Measurements from ENCODE around the gene ABCF1.
A peak's percentile ranks its signal among the peaks of the same experiment; 100 is the strongest.

ABCF1 gene

DNA sequence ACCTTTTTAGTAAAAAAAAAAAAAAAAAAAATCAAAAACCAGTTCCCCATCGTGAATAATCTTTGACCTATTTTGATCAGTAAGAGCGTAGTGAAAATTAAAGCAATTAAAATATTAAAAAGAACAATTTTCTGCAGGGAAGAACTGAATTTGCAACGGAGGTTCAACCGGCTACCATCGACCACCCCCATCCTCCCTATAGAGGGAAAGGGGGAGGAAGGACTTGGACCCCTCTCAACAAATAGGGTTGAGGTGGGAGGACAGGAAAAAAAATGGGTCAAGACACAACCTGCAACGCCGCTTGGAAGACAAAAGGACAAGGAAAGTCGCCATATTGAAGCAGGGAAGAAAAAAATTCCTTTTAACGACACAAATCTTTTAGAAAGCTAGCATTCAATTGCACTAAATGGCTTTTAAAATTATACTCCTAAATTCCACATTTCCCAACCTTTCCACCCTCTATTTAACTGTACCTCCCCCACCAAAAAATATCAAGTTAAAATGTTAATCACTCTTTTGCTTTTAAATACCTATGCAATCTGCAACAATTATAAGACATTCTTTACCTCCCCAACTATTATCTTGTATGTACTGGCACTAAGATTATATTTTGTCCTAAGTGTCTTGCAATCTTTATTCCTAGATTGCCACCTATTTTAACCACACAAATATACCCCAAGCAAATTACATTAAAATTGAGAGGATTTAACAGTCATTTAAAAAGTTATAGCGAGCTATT, 44.1 kb downstream of the ABCF1 start:
- Histone ChIP-seq H3K36me3 (peaks cover 53% of the 10 kb centered on the region), H3K9me3 (no peaks in the 10 kb centered on the region), H3K27me3 (no peaks in the 10 kb centered on the region), H3K4me3 (ENCODE audit: low read depth, low read length) (peak overlapping the region; percentile 98), H3K4me1 (peaks cover 4% of the 10 kb centered on the region; the same call in 1 of the 2 replicates)
- peak; percentile 63 for DNase-seq
- TF ChIP-seq, protein P1, sequence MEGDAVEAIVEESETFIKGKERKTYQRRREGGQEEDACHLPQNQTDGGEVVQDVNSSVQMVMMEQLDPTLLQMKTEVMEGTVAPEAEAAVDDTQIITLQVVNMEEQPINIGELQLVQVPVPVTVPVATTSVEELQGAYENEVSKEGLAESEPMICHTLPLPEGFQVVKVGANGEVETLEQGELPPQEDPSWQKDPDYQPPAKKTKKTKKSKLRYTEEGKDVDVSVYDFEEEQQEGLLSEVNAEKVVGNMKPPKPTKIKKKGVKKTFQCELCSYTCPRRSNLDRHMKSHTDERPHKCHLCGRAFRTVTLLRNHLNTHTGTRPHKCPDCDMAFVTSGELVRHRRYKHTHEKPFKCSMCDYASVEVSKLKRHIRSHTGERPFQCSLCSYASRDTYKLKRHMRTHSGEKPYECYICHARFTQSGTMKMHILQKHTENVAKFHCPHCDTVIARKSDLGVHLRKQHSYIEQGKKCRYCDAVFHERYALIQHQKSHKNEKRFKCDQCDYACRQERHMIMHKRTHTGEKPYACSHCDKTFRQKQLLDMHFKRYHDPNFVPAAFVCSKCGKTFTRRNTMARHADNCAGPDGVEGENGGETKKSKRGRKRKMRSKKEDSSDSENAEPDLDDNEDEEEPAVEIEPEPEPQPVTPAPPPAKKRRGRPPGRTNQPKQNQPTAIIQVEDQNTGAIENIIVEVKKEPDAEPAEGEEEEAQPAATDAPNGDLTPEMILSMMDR (IDR thresholded peaks at IDR 0.05; ENCODE audit: low read depth, low read length), result no peak

- H3K4me1 ChIP-seq, result peaks cover 4% of the 10 kb centered on the region; the same call in 1 of the 2 replicates
- H3K9me3 ChIP-seq, result no peaks in the 10 kb centered on the region
- TF ChIP-seq, protein P1 (IDR thresholded peaks at IDR 0.05; ENCODE audit: low read depth, low read length), result no peak
- DNase-seq, result peak; percentile 50
- H3K36me3 ChIP-seq, result peaks cover 52% of the 10 kb centered on the region
- no peaks in the 10 kb centered on the region for H3K27me3 ChIP-seq
- peak overlapping the region; percentile 98 for H3K4me3 ChIP-seq (ENCODE audit: low read depth, low read length)
Measured at GRCh38 chr6:30615958-30616810, 44.9 kb downstream of the ABCF1 start.

GRCh38 chr6:30616811-30617564, 45.7 kb downstream of the ABCF1 start, which contains the start of gene PPP1R10:
Gene PPP1R10 (minus strand): TSS chr6:30617243. CDS start chr6:30609944, 7,299 bp downstream.
- H3K9me3 ChIP-seq, result no peaks in the 10 kb centered on the region
- TF ChIP-seq, protein P1 (IDR thresholded peaks at IDR 0.05; ENCODE audit: low read depth, low read length), result no peak
- peaks cover 49% of the 10 kb centered on the region for H3K36me3 ChIP-seq
- peak; percentile 99 for DNase-seq
- peaks cover 4% of the 10 kb centered on the region; the same call in 1 of the 2 replicates for H3K4me1 ChIP-seq
- H3K27me3 ChIP-seq, result no peaks in the 10 kb centered on the region
- H3K4me3 ChIP-seq (ENCODE audit: low read depth, low read length), result peak within 1 kb of the TSS; percentile 98

DNA sequence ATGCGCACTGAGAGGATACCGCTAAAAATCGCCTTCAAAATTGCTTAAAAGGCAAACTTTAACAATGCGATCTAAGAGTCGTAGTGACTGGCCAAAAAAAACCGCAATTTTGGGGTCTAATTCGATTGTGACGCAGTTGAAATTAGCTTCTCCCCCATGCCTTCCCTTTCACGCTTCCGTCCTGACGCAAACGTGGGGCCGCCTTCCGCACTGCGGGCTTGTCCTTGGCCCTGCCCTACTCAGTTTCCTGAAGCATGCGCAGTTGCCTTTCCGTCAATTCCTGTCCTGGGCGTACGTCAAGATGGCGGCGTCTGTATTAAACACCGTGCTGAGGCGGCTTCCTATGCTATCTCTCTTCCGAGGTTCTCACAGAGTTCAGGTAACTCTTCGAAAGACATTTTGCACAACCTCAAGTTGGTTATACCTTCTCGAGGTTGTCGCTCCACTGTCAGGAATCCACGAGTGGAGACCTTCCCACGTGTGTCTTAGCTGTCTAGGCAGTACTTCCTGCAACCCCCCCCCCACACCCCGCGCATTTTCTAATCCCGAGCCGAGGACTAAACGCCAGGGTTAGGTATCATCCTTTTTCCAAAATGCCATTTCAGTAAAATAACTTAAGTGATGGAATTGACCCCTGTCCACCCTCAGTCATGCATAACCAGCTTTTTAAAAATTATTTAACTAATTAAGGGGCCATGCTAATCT, 46.5 kb downstream of the ABCF1 start, which contains the start of gene MRPS18B:
MRPS18B (plus strand) TSS at position 276 of the 705 bp plus-strand sequence; CDS start at position 302, 26 bp downstream.
- DNase-seq, result peak; percentile 97
- Histone ChIP-seq H3K4me1 (peaks cover 4% of the 10 kb centered on the region; the same call in 1 of the 2 replicates), H3K36me3 (peaks cover 50% of the 10 kb centered on the region), H3K9me3 (no peaks in the 10 kb centered on the region), H3K4me3 (ENCODE audit: low read depth, low read length) (peak within 1 kb of the TSS; percentile 98), H3K27me3 (no peaks in the 10 kb centered on the region)
- TF ChIP-seq, protein P1 (IDR thresholded peaks at IDR 0.05; ENCODE audit: low read depth, low read length), result no peak

- H3K9me3 ChIP-seq, result no peaks in the 10 kb centered on the region
- TF ChIP-seq, protein P1 (IDR thresholded peaks at IDR 0.05; ENCODE audit: low read depth, low read length), result no peak
- peaks cover 53% of the 10 kb centered on the region for H3K36me3 ChIP-seq
- H3K4me3 ChIP-seq (ENCODE audit: low read depth, low read length), result peak overlapping the region; percentile 93
- no peak for DNase-seq
- no peaks in the 10 kb centered on the region for H3K27me3 ChIP-seq
- H3K4me1 ChIP-seq, result peaks cover 4% of the 10 kb centered on the region; the same call in 1 of the 2 replicates
Measured at GRCh38 chr6:30618270-30618797, 47.1 kb downstream of the ABCF1 start.
